ENCODE measurements around the gene ATF7.
"Not testable (repeated sequence)": the region's sequence is repeated elsewhere in the genome, so short reads cannot be mapped to it uniquely, and the experiment has no call there.

Gene ATF7

GRCh38 chr12:53564278-53564677 lies 61.9 kb downstream of the ATF7 start:
- no peak for DNase-seq

GRCh38 chr12:53563452-53564028 lies 62.6 kb downstream of the ATF7 start:
- DNase-seq, result no peak

- DNase-seq, result no peak
These were observed 64.6 kb downstream of the ATF7 start for GRCh38 chr12:53561590-53561953.

DNA sequence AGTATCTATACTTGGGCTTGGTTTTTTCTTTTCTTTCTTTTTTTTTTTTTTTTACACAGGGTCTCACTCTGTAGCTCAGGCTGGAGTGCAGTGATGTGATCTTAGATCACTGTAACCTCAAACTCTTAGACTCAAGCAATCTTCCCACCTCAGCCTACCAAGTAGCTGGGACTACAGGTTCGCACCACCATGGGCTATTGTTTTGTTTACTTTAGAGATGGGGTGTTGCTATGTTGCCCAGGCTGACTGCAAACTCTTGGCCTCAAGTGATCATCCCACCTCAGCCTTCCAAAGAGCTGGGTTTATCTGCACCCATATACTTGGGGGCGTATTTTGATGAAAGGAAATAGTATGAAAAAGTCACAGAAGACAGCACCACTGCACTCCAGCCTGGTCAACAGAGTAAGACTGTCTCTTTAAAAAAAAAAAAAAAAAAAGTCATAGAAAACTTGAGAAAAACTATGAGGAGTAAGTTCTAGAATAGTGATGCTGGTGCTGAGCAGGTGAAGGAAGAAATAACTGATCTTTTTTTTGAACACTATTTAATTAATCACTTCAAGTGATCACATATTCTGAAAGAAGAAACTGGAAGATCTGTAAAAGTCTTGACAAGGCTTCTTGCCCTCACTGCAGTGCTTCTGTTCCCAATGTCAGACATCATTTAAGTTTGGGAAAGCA lies 65.1 kb downstream of the ATF7 start:
- no peak for DNase-seq

DNA sequence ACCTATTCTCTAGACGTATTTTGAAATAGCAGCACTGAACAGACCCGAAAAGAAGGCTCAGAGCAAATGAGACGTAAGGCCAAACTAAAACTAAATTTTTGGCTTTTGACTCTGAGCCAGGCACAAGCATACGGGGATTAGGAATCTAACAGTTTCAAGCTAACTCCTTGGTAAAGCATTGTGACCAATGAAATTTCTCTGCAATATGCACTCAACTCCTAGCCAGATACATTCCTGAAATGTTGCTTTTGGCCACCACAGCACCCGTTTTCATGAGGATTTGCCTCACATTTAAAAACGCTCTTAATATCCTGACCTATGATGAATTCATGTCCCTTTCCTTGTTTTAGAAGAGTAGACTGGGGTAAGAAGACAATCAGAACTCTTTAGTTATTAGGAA lies 65.8 kb downstream of the ATF7 start:
- DNase-seq, result no peak

- DNase-seq, result no peak
These were observed 67.6 kb downstream of the ATF7 start for GRCh38 chr12:53558631-53559030.

DNA sequence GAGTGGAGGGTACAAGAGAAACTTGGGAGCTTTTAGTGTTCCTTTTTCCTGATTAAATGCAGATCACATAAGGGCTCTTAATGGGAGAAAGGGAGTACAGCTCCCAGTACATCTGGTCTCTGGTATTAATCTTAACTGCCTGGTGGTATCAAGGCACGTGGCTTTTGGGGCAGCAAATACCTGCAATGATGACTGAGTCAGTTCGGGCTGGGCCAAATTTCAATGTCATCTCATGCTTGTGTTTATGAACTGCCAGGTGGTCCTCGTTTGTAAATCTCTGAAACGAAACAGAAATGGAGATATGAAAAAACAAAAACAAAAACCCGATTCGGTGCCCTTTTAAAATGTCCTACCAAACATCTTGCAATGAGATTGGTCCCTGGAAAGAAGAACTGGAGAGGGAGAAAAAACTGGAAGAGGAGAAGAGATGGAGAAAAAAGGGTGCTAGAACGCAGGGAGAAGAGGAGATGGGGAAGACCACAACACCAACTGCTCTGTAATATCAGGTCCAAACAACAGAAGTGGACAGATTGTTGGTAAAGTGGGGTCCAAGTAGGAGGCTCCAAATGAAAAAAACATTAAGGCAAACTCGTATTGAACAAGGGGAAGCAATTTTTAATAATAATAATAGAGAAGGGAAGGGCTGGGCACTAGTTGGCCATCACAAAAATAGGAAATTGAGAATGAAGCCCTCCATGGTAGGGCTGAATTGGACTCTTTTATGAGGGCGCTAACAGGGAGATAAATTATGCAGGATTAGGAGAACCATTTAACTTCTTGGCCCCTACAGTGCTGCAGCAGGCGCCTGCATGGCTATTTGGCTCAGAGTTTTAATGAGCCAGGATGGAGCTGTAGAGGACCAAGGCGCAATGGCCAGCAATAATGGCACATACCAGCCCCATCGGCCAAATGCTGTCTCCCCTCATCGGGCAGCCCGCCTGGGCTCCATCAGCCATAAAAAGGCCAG lies 73.5 kb downstream of the ATF7 start:
- no peak for DNase-seq

DNA sequence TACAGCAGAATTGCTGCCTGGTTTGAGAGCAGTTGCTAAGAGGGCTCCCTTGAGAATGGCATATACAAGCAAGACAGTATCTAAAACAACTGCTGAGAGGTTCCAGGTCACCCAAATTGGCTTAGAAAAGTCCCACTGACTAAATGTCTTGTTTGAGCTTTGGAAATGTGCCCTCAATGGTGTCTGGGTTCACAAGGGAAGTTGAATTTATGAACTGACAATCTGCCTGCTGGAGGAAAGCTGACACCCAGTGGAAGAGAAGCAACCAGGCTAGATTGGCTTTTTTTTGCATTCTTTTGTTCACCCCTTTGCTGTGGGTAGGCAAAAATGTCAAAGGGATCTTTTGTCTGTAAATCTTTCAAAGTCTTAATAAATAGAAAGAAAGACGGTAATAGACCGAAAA lies 74.3 kb downstream of the ATF7 start:
- DNase-seq, result no peak

DNA sequence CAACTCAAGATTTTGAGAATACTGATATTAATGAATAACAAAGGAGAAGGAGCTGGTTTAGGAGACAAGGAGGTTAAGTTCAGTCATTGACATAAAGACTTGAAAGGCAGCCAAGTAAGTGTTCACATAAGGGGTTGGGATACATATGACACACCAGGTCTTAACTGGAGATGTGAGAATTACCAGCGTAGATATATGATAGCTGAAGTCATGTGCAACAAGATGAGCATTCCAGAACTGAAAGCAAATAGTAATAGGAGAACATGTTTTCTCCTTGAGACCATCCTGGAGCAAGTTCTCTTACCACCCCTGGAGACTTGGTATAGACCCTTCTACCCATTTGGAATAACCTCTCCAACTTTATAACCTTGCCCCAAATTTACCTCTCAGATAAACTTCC lies 75.6 kb downstream of the ATF7 start:
- DNase-seq, result no peak

DNA sequence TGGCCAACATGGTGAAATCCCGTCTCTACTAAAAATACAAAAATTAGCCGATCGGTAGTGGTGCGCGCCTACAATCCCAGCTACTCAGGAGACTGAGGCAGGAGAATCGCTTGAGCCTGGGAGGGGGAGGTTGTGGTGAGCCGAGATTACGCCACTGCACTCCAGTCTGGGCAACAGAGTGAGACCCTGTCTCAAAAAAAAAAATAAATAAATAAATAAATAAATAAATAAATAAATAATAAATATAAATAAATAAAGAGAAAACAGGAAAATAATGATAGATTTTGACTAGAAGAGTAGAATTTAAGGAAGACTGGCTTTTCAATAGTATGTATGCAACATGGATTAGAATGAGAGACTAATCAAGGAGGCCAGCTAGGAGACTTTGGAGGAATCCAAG lies 76.1 kb downstream of the ATF7 start:
- not testable (repeated sequence) for DNase-seq

DNA sequence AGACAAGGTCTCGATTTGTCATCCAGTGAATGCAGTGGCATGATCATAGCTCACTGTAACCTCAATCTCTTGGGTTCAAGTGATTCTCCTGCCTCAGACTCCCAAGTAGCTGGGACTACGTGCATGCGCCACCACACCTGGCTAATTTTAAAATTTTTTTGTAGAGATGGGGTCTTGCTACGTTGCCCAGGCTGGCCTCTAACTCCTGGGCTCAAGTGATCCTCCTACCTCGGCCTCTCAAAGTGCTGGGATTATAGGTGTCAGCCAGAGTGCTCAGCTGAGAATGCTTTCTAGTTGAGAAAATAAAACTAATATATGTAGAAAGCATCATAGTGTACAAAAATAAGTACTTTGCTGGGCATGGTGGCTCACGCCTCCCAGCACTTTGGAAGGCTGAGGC lies 77.8 kb downstream of the ATF7 start:
- not testable (repeated sequence) for DNase-seq

- peak; percentile 67 for DNase-seq
These were observed 82.6 kb downstream of the ATF7 start for GRCh38 chr12:53543539-53543938.

GRCh38 chr12:53539526-53539925 lies 86.7 kb downstream of the ATF7 start:
- no peak for DNase-seq

DNA sequence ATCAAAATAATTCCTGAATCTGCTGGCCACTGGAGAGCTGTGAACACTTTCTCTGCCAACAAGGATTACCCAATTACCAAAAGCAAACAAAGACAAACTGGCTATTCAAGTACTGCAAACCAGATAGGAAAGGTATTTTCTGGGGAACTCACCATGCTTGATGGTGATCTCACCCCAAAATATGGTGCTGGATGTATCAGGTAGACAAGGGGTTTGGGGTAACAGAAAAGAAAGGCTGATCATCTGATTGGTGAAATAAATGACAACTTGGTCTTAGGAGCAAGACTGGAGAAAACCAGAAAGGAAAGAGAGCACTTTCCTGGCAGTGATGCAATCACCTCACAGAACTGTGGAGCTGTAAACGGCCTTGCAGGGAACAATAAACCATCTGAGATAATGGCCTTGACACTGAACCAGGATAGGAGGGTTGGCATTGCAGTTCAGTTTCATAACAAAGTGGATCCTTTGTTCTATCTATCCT lies 87.9 kb downstream of the ATF7 start:
- no peak for DNase-seq

GRCh38 chr12:53536962-53537361 lies 89.2 kb downstream of the ATF7 start:
- DNase-seq, result no peak

DNA sequence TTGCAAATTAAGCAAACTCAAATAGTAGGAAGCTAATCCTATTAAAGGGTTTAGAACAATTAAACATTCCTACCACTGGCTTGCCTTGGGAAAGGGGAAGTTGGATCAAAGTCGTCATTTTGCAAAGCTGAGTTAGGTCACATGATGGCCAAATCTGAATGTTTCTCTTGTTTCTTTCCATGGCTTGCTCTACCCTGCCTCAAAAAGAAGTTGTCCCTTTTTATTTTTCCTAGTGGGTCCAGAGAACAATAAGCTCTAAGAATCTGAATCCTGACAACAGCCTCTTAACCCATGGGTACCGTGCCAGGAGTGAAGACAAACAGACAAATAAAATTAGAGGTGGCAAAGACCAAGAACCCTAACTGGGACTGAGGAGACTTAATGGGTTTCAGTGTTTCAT lies 92.7 kb downstream of the ATF7 start:
- DNase-seq, result no peak

GRCh38 chr12:53532524-53533445 lies 93.4 kb downstream of the ATF7 start:
- no peak for DNase-seq

GRCh38 chr12:53532021-53532420 lies 94.2 kb downstream of the ATF7 start:
- no peak for DNase-seq

DNA sequence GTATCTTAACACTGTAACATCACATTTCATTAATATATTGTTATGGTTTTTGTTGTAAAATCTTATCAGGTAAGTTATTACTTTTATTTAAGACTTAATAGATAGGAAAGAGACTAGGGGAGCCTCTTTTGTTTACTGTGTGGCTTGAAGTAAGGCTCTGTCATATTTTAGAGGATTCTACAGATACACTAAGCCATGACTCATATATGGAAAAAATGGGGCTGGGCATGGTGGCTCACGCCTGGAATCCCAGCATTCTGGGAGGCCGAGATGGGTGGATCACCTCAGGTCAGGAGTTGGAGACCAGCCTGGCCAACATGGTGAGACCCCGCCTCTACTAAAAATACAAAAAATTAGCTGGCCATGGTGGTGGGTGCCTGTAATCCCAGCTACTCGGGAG lies 95.3 kb downstream of the ATF7 start:
- DNase-seq, result no peak

DNA sequence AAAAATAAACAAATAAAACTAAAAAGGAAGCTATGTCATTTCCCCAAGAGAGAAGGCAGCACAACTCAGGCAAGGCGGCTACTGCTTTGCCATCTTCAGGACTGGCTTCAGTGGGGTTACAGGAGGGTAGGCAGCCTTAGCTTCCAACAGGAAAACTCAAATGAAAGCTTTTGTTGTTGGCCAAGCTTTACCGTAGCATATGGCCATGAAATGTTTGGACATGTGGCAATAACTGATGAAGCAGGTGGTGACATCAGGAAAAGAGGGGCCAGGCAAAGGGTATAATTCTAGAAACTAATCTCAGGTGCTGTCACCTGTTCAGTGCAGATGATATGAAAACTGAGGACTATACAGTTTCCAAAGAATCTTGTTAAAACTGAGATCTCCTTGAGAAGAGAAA lies 96.1 kb downstream of the ATF7 start:
- DNase-seq, result no peak

GRCh38 chr12:53524476-53524875 lies 101.7 kb downstream of the ATF7 start:
- no peak for DNase-seq

GRCh38 chr12:53523131-53523530 lies 103.1 kb downstream of the ATF7 start:
- no peak for DNase-seq

DNA sequence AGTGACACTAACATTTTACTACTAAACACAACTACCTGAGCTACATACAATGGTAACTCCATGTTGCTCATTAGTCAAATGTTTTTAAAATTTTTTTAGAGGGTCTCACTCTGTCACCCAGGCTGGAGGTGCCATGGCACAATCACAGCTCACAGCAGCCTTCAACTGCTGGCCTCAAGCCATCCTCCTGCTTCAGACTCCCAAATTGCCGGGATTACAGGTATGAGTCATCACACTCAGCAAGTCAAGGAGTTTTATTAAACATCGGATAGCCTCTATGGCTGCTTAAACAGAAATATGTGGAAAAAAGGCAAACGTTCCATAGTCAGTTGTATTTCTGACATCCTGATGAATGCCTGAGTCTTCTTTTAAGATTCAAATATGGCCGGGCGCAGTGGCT lies 107.8 kb downstream of the ATF7 start:
- DNase-seq, result no peak

All from CD4-positive, alpha-beta T cell treated with Interleukin-10 for 1 hour (primary cell).